GM18868 (cell line): Measurements from ENCODE around the gene GPRASP2.

ENCODE experiments used
- ATAC-seq: cut with Tn5 transposase; IDR thresholded peaks from one replicate; pipeline ENCODE4 v1.9.1; 2021; ENCODE audit warnings: mild to moderate bottlenecking, moderate library complexity; ENCODE audit not compliant: unreplicated experiment

GPRASP2 gene

DNA sequence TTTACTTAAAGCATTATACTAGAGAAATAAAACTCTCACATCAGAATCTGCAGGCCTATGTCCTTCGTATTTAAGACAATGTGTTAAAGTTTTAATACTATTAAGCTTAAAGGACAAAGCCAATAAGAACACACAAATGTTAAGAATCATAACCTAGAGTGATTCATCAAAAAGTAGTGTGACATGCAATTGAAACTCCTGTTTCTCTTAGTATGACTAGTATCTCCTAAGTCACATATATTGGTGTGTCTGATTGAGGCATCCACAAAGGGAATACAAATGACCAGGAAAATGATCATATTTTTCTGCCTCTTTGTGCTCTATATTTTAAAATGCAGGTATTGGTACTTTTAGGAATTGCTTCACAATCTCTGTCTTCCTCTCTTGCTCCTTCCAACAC is 32.1 kb downstream of the GPRASP2 start:
- no peak for ATAC-seq

DNA sequence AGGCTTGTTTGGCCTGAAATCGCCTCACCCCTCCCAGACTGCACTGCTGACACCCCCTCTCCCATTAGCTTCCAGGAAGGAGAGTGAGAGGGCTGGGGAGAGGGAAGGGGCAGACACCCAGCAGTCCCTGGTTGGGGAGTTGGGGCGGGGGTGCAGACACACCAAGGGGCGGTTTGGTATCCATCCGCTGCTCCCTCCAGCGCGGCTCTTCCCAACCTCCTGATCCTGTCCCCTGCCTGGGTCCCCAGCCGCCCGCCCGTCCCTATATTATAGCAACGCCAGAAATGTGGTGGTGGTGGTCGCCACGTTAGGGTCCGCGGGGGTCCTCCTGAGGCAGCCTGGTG is 33.2 kb downstream of the GPRASP2 start:
- no peak for ATAC-seq

- no peak for ATAC-seq
Observed at GRCh38 chrX:102745857-102746584, 33.8 kb downstream of the GPRASP2 start.

- no peak for ATAC-seq
Observed at GRCh38 chrX:102765217-102765616, 53.0 kb downstream of the GPRASP2 start.

- no peak for ATAC-seq
Observed at GRCh38 chrX:102765809-102766208, 53.6 kb downstream of the GPRASP2 start.

DNA sequence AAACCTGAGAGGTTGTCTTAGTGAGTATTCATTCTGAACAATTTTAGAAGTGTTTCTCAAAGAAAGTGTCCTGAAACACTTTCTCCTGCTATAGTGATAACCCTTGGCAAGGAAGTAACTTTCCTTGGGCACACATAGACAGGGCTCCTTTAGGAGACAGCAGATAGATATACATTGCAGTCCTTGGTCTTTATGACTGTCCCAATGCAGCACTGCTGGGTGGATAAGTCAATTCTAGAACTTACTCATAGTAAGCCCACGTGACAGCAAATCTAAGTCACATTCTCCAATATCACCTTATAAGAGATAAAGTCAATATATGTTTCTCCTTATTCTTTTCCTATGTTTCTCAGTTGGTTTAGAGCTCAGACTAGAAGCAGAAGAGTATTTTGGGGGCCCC is 55.0 kb downstream of the GPRASP2 start:
- ATAC-seq = no peak
